Measurements from ENCODE around the gene TSPAN31. TPM values are rescaled to one million over a fixed set of nuclear protein-coding genes. Genes with fewer than 3 reads are reported as not detected.

The TSPAN31 gene
- total and polyA plus RNA-seq, 9 of the 15 experiments (the other 6 are each of a cell fraction or from before 2014, with no cell fraction given): 11.3 to 26.4 (median 14.3) TPM

GRCh38 chr12:57712701-57713100 is 32.1 kb upstream of the TSPAN31 start (continued):
- TF ChIP-seq ZBTB49 (CRISPR knock-in tag; IDR thresholded peaks at IDR 0.05; ENCODE audit: borderline replicate concordance) (no peak), MECOM (CRISPR knock-in tag; IDR thresholded peaks at IDR 0.05) (no peak), BRD9 (IDR thresholded peaks at IDR 0.05; ENCODE audit: low read depth, partially characterized antibody) (no peak), ASH1L (IDR thresholded peaks at IDR 0.05; ENCODE audit: borderline replicate concordance, low read depth, partially characterized antibody) (no peak), CC2D1A (IDR thresholded peaks at IDR 0.05) (no peak), MYC (IDR thresholded peaks at IDR 0.05; ENCODE audit: low read depth, low read length) (no peak), MYC (CRISPR knock-in tag; IDR thresholded peaks at IDR 0.05; ENCODE audit: borderline replicate concordance, low read depth) (no peak), MEIS2 (IDR thresholded peaks at IDR 0.05; ENCODE audit: partially characterized antibody) (no peak), POLR2A (conservative IDR thresholded peaks at IDR 0.05) (no peak), SP2 (IDR thresholded peaks at IDR 0.05; ENCODE audit: extremely low read depth, low read depth, low read length, poor library complexity, severe bottlenecking) (no peak)

GRCh38 chr12:57713209-57713608 is 31.6 kb upstream of the TSPAN31 start:
- no peak overlapping the region for H3K4me3 ChIP-seq
- H3K4me2 ChIP-seq (ENCODE audit: insufficient read depth, low read length): no peak overlapping the region
- no peaks in the 10 kb centered on the region for H3K9me3 ChIP-seq (replicated peaks; ENCODE audit: control insufficient read depth, insufficient read depth, low read depth, low read length)
- H3K9me1 ChIP-seq (ENCODE audit: control insufficient read depth, insufficient read depth, low read length): no peaks in the 10 kb centered on the region
- intact Hi-C loops (cut with micrococcal nuclease): no loop called here
- ChIA-PET POLR2A (interaction anchor here (0.7 to 1.2 kb wide), 3 partner anchors 11 to 17 kb away, joined by 3 to 5 read pairs (median 4); no protein-coding TSS in a partner anchor), CTCF (ENCODE audit: low intra/inter-chr PET ratio) (no interaction called here)
- no peak overlapping the region for H3K9ac ChIP-seq (ENCODE audit: insufficient read depth in 1 of 2, low read depth in 2 of 2, low read length in 2 of 2)
- peaks cover 26% of the 10 kb centered on the region; the same call in 2 of the 3 replicates for H3K36me3 ChIP-seq (ENCODE audit: control insufficient read depth, insufficient read depth, low read length)
- no peak overlapping the region for H3K27ac ChIP-seq (ENCODE audit: extremely low read depth, low read depth, low read length)
- FAIRE-seq (no peak), ATAC-seq (no peak), DNase-seq (ENCODE audit: extremely low read depth in 1 of 4, low spot score in 3 of 4) (no peak)
- 78% methylated on average over 5 of the region's 5 CpGs for WGBS (ENCODE audit: insufficient coverage, low coverage, missing lambda C conversion rate)
- H3K27me3 ChIP-seq (ENCODE audit: control insufficient read depth in 2 of 2, insufficient read depth in 2 of 2, low read length in 2 of 2): no peaks in the 10 kb centered on the region
- no TSS peak for BruUV-seq (replicated peaks)
- no peaks in the 10 kb centered on the region for H4K20me1 ChIP-seq (replicated peaks; ENCODE audit: control insufficient read depth, insufficient read depth, low read length)
- in situ Hi-C loops (cut with MboI): no loop called here
- no peak overlapping the region for H2AFZ ChIP-seq (ENCODE audit: low read depth, low read length)
- H3K79me2 ChIP-seq (ENCODE audit: control insufficient read depth, insufficient read depth, low read length): no peaks in the 10 kb centered on the region
- H3K4me1 ChIP-seq (replicated peaks in 1 of 2; ENCODE audit: control insufficient read depth in 2 of 2, insufficient read depth in 2 of 2, low read length in 2 of 2): no peaks in the 10 kb centered on the region; a peak in 2 of 5 replicates
- TF ChIP-seq ARID4B (CRISPR knock-in tag; IDR thresholded peaks at IDR 0.05): no peak
- no peak for TF ChIP-seq NFE2 (IDR thresholded peaks at IDR 0.05; ENCODE audit: low read depth)
- TF ChIP-seq ZNF121 (CRISPR knock-in tag; conservative IDR thresholded peaks at IDR 0.05): no peak
- TF ChIP-seq ETS1 (conservative IDR thresholded peaks at IDR 0.05; ENCODE audit: control insufficient read depth, low read depth, low read length): no peak
- no peak for TF ChIP-seq PHB2 (IDR thresholded peaks at IDR 0.05; ENCODE audit: low read depth)

Data from K562 (cell line).